Measurements from ENCODE around the gene TCF23. TPM values are rescaled to one million over a fixed set of nuclear protein-coding genes. Genes with fewer than 3 reads are reported as not detected.

The TCF23 gene
- total and polyA plus RNA-seq, 12 donors: under 0.01 to 0.35 (median 0.08) TPM; not detected in 3

- Histone ChIP-seq H3K4me1 (replicated peaks in 1 of 2) (peaks cover 0 to 8% of the 10 kb centered on the region in 2 donors), H3K9me3 (replicated peaks in 1 of 3) (no peaks in the 10 kb centered on the region), H3K27me3 (no peaks in the 10 kb centered on the region), H3K27ac (no peak overlapping the region), H3K36me3 (replicated peaks in 1 of 2) (no peaks in the 10 kb centered on the region), H3K4me3 (no peak overlapping the region)
- intact Hi-C loops (cut with DNase I): no loop called here
- DNase-seq: no peak
- no peak for TF ChIP-seq POLR2A (IDR thresholded peaks at IDR 0.05)
- TF ChIP-seq, protein P1, sequence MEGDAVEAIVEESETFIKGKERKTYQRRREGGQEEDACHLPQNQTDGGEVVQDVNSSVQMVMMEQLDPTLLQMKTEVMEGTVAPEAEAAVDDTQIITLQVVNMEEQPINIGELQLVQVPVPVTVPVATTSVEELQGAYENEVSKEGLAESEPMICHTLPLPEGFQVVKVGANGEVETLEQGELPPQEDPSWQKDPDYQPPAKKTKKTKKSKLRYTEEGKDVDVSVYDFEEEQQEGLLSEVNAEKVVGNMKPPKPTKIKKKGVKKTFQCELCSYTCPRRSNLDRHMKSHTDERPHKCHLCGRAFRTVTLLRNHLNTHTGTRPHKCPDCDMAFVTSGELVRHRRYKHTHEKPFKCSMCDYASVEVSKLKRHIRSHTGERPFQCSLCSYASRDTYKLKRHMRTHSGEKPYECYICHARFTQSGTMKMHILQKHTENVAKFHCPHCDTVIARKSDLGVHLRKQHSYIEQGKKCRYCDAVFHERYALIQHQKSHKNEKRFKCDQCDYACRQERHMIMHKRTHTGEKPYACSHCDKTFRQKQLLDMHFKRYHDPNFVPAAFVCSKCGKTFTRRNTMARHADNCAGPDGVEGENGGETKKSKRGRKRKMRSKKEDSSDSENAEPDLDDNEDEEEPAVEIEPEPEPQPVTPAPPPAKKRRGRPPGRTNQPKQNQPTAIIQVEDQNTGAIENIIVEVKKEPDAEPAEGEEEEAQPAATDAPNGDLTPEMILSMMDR (IDR thresholded peaks at IDR 0.05): no peak
- 60 to 75% (median 72%) methylated on average over 15 of the region's 15 CpGs for WGBS, 4 donors
These were observed 28.9 kb downstream of the TCF23 start for GRCh38 chr2:27177441-27178351.

DNA sequence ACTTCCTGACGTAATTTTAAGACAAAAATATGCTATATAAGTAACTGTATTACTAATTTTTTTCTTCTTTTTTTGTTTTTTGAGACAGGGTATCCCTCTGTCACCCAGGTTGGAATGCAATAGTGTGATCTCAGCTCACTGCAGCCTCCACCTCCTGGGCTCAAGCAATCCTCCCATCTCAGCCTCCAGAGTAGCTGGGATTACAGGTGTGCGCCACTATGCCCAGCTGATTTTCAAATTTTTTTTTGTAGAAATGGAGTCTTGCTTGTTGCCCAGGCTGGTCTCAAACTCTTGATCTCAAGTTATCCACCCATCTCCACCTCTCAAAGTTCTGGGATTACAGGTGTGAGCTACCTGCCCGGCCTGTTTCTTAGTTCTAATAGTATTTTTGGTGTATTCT is 29.7 kb downstream of the TCF23 start:
- Histone ChIP-seq H3K9me3 (replicated peaks in 1 of 3) (no peaks in the 10 kb centered on the region), H3K27me3 (no peaks in the 10 kb centered on the region), H3K27ac (no peak overlapping the region), H3K36me3 (replicated peaks in 1 of 2) (no peaks in the 10 kb centered on the region), H3K4me3 (no peak overlapping the region), H3K4me1 (replicated peaks in 1 of 2) (peaks cover 0 to 8% of the 10 kb centered on the region in 2 donors)
- WGBS, 4 donors: 83 to 90% (median 89%) methylated on average over 3 of the region's 3 CpGs
- no peak for DNase-seq
- TF ChIP-seq, protein P1 (IDR thresholded peaks at IDR 0.05): no peak
- TF ChIP-seq POLR2A (IDR thresholded peaks at IDR 0.05): no peak
- intact Hi-C loops (cut with DNase I): no loop called here

DNA sequence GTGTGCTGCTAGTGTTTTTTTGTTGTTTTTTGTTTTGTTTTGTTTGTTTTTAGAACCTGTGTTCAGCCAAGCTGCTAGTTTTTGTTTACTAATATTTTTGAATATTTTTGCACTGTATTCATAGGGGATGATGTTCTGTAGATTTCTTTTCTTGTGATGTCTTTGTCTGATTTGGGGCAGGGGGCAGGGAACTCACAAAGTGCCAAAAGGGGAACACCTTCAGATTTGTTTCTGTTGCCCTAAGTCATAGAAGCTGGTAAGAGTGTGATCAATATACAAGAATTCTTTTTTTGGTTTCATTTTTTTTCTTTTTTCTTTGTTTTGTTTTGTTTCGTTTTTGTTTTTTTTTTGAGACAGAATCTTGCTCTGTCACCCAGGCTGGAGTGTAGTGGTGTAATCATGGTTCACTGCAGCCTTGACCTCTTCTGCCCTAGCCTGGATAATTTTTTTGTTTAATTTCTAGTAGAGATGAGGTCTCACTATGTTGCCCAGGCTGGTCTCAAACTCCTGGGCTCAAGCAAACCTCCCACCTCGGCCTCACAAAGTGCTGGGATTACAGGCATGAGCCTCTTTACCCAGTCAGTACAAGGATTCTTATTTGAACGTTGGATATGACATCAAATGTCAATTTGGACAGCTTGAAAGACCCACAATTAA is 30.7 kb downstream of the TCF23 start:
- peaks cover 0 to 8% of the 10 kb centered on the region in 2 donors for H3K4me1 ChIP-seq (replicated peaks in 1 of 2)
- DNase-seq: peak in 1 of 7 donors; percentile 33
- WGBS, 4 donors: 50 to 57% (median 53%) methylated on average over 3 of the region's 3 CpGs
- H3K36me3 ChIP-seq (replicated peaks in 1 of 2): no peaks in the 10 kb centered on the region
- H3K9me3 ChIP-seq (replicated peaks in 1 of 3): no peaks in the 10 kb centered on the region
- intact Hi-C loops (cut with DNase I): no loop called here
- no peak overlapping the region for H3K4me3 ChIP-seq
- no peak for TF ChIP-seq POLR2A (IDR thresholded peaks at IDR 0.05)
- TF ChIP-seq, protein P1 (IDR thresholded peaks at IDR 0.05): no peak
- H3K27ac ChIP-seq: peak overlapping the region in 2 of 5 donors; percentile 62 to 72
- H3K27me3 ChIP-seq: no peaks in the 10 kb centered on the region

GRCh38 chr2:27182346-27182745 is 33.5 kb downstream of the TCF23 start:
- H3K27ac ChIP-seq: peak overlapping the region in 2 of 5 donors; percentile 51 to 68
- intact Hi-C loops (cut with DNase I): no loop called here
- no peaks in the 10 kb centered on the region for H3K27me3 ChIP-seq
- no peak for DNase-seq
- 62 to 81% (median 66%) methylated on average over 4 of the region's 4 CpGs for WGBS, 4 donors
- peaks cover 0 to 8% of the 10 kb centered on the region in 2 donors for H3K4me1 ChIP-seq (replicated peaks in 1 of 2)
- H3K9me3 ChIP-seq (replicated peaks in 1 of 3): no peaks in the 10 kb centered on the region
- no peaks in the 10 kb centered on the region for H3K36me3 ChIP-seq (replicated peaks in 1 of 2)
- H3K4me3 ChIP-seq: no peak overlapping the region
- no peak for TF ChIP-seq POLR2A (IDR thresholded peaks at IDR 0.05)
- TF ChIP-seq, protein P1 (IDR thresholded peaks at IDR 0.05): no peak

Data from adrenal gland (tissue), 12 donors.